GM12875 (cell line): ENCODE results near the gene SAMD10.
"Not testable (repeated sequence)": the region's sequence is repeated elsewhere in the genome, so short reads cannot be mapped to it uniquely, and the experiment has no call there.

Experiments
- H3K4me3 ChIP-seq: one replicate; pipeline ENCODE4 v1.5.1; 2011; ENCODE audit warnings: low read depth, low read length, control low read depth
- TF ChIP-seq, protein P1 (sequence below): IDR thresholded peaks from 2 replicates; pipeline ENCODE4 v1.5.1; 2011; ENCODE audit warnings: low read depth, mild to moderate bottlenecking, control low read depth, inconsistent platforms, low read length, moderate library complexity, borderline replicate concordance; ENCODE audit not compliant: insufficient read depth

The SAMD10 gene

DNA sequence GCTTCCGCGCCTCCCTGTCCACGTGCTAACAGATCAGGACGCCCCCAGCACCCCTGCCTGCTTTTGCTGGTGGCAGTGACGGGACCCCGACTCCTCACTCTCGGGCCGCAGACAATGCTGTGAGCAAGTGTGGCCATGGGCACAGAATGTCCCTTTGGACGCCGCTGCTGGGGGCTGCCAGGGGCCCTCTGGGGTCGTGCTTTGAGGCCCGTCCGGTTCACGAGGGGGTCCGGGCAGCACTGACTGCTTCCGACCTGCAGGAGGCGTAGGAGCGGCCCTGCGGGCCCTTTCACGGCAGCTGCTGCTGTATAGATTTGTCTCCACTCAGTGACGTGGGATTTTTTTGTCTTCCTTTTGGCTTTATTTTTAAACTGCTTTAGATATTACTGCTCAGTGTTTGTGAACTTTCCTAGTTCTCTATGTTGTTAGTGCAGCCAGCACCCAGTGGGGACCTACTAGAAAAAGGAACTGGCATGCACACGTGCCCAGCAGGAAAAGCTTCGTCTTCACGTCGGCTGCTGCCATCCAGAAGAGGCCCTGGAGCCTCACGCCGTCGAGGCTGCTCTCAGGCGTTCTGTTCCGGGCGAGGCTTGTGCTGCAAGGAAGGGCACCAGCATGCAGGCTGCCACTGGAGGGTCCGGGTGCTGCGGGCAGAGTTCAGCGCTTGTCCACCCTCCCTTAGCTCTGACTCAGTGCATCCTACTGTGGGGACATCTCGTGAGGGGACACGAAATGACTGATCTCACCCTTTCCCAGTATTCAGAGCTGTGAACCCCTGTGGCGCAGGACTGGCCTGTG, 45.0 kb downstream of the SAMD10 start:
- no peak overlapping the region for H3K4me3 ChIP-seq
- TF ChIP-seq, protein P1, sequence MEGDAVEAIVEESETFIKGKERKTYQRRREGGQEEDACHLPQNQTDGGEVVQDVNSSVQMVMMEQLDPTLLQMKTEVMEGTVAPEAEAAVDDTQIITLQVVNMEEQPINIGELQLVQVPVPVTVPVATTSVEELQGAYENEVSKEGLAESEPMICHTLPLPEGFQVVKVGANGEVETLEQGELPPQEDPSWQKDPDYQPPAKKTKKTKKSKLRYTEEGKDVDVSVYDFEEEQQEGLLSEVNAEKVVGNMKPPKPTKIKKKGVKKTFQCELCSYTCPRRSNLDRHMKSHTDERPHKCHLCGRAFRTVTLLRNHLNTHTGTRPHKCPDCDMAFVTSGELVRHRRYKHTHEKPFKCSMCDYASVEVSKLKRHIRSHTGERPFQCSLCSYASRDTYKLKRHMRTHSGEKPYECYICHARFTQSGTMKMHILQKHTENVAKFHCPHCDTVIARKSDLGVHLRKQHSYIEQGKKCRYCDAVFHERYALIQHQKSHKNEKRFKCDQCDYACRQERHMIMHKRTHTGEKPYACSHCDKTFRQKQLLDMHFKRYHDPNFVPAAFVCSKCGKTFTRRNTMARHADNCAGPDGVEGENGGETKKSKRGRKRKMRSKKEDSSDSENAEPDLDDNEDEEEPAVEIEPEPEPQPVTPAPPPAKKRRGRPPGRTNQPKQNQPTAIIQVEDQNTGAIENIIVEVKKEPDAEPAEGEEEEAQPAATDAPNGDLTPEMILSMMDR, result peak; percentile 21; the same call in 1 of the 2 replicates

DNA sequence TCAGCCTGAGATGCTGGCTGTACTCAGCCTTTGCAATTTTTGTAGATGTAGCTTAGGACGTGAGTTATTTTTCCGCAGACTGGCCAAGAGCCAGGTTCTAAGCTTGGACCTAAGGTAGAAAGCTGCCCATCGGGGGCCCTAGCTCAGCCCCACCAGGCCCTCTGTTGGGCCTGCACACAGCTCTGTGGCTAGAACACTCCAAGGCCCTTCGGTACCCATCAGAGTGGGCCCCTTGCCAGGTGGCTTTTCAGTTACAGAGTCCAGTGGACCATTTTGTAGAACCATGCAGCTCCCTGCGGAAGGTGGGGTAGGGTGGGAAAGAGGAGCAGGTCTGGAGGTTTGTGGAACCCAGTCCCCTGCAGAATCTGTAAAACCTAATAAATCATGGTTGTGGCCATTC, 45.8 kb downstream of the SAMD10 start:
- TF ChIP-seq, protein P1, result no peak
- no peak overlapping the region for H3K4me3 ChIP-seq

DNA sequence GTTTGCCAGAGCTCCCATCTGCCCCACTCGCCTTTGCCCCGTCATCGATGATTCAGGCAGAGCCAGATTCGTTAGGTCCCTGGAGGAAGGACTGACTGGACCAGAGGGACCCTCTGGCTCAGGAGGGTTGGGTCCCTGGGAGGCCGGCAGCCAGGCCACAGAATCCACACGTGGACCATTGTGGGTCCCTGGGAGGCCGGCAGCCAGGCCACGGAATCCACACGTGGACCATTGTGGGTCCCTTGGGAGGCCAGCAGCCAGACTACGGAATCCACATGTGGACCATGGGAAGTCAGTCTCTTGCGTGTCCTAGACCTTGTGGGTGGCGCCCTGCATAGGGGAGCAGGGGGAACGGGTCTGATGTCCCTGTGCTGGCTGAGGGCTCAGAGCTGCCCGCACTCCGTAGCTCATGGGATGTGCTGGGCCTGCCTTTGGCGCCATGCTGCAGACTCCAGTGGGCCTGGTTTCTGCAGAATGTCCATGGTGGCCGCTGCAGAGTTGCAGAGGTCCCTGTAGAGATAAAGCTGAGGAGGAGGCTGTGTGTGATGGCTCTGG, 46.8 kb downstream of the SAMD10 start:
- no peak overlapping the region for H3K4me3 ChIP-seq
- TF ChIP-seq, protein P1, result no peak

DNA sequence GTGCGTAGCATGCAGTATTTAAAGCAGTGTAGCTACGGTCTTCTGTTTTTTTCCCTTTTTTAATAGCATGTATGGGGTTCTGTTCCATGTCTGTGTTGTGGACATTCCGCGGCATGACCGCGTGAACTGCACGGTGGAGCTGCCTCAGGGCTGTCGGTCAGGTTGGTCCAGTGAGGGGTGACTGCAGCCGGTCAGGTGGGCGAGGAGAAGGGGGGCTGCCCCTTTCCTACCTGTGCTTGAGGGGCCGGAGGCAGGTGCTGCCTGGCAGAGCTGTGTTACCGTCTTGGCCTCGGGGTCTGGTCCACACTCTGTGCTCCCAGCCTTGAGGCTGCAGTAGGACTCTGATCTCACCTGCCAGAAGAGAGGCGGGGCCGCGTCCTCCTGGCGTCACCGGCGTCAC, 47.7 kb downstream of the SAMD10 start:
- TF ChIP-seq, protein P1, result no peak

DNA sequence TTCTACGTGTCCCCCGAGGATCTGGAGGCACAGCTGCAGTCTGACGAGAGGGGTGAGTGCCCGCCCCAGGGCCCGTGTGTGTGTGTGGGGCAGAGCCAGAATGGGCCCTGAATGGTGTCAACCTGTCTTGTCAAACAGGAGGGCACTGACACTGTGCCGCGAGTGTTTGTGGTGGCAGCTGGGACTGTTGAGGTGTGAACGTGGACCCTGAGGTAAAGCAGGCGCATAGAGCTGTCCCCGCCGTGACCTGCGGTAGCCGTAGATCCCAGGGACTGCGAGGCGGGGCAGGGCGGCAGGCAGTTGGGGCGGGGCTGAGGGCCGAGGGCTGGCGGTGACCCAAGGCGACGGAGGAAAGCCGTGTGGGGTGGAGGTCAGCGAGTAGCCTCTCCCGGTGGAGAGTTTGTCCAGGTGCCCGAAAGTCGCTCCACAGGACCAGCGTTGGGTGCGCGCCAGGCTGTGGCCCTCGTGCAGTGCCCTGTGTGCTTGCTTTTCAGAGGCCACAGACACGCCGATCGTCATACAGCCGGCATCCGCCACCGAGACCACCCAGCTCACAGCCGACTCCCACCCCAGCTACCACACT, 48.4 kb downstream of the SAMD10 start:
- TF ChIP-seq, protein P1, result no peak
- H3K4me3 ChIP-seq, result no peak overlapping the region

More for the DNA sequence above, 47.7 kb downstream of the SAMD10 start:
- H3K4me3 ChIP-seq, result no peak overlapping the region

DNA sequence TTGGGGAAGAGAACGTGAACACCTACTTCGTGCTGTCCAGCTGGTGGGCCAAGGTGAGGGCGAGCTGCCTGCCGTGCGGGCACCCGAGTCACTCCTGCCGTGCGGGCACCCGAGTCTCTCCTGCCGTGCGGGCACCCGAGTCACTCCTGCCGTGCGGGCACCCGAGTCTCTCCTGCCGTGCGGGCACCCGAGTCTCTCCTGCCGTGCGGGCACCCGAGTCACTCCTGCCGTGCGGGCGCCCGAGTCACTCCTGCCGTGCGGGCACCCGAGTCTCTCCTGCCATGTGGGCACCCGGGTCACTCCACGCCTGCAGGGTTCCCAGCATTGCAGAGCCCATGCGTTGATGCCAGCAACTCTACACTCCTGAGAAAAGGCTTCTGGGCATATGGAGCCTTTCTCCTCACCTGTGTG, 50.0 kb downstream of the SAMD10 start:
- H3K4me3 ChIP-seq, result not testable (repeated sequence)

DNA sequence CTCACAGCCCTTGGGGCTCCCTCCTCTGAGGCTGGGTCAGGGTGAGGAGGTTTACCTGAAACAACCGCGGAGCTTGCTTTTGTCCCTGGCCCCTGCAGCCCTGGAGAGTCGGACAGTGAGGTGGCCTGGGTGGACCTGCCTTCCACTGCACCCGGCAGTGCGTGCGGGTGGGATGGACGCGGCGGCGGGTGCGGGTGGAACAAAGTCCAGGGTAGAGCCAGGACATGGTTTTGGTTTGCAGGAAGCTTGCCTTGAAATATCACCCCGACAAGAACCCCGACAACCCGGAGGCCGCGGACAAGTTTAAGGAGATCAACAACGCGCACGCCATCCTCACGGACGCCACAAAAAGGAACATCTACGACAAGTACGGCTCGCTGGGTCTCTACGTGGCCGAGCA, 50.4 kb downstream of the SAMD10 start:
- no peak overlapping the region for H3K4me3 ChIP-seq
- TF ChIP-seq, protein P1, result no peak
